Fibroblast of gingiva (primary cell): ENCODE results near the gene LRRC25.
"Not testable (repeated sequence)": the region's sequence is repeated elsewhere in the genome, so short reads cannot be mapped to it uniquely, and the experiment has no call there.

Source experiments
- DNase-seq: peaks from one replicate; pipeline ENCODE4 v3.0.0-alpha.2; 2011; ENCODE audit warnings: low read depth

The LRRC25 gene

GRCh38 chr19:18379803-18380747, 17.3 kb downstream of the LRRC25 start:
- peak; percentile 74 for DNase-seq

GRCh38 chr19:18377026-18377425, 20.4 kb downstream of the LRRC25 start:
- DNase-seq = no peak

DNA sequence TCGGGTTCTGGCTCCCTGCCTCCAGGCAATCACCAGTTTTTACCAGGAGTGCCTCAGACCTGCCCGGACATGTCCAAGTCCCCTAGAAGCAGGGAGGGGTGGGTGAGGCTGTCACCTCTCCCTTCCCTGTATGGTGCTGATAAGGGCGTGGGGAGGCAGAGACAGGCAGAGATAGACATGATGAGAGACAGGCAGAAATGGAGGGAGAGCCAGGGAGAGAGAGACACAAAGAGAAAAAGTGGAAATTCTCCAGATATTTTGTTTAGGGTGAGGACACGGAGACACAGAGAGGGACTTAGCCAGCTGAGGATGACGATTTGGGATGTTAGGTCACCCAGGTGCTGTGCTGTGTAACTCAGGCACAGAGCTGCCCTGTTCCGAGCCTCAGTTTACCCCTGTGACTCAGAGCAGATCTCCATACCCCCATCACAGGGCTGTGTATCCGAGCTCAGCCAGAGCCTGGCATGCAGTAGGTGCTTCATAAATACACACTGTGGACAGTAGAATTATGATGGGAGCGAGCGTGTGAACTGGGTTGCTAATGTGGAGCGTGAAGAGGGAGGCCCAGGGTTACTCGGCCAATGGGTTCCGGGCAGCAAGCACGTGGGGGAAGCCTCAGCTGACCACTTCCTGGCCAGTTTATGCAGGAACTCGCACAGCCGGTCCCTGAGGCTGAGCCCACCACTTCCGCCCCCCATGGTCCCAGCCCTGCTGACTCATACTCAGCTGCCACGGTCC, 23.4 kb downstream of the LRRC25 start:
- peak; percentile 94 for DNase-seq

- no peak for DNase-seq
Measured at GRCh38 chr19:18373407-18373891, 24.0 kb downstream of the LRRC25 start.

DNA sequence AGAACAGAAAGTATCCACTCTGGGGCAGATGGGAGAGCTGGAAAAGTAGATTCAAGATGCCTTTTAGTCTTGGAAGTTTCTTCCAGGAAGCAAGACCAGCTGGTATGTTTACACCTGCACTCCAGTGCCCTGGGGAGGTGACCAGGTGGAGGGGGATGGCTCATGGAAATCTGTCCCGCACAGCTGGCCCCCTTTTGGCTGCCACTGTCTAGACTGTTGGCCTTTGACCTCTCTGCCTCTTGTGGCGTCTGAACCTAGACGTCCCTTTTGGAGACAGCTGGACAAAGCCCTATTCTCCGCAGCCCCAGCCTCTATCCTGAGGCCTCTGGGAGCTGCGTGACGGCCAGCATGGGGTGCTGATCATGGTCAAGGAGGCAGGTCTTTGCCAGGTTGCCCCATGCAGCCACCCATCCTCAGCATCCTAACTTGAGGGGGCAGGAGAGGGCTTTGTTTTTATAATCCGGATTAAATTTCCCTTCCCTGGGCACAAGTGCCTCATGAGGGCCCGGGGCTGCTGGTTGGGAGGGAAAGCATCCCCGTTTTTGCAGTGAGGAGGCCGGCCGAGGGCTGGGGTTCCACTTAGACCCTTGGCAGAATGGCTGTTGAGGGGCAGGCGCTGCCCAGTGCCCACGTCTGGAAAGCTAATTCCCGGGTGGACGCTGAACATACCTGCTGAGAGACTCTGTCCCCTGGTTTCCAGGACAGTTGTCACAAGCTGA, 28.8 kb downstream of the LRRC25 start:
- DNase-seq = no peak

- no peak for DNase-seq
Measured at GRCh38 chr19:18366021-18366435, 31.4 kb downstream of the LRRC25 start.

DNA sequence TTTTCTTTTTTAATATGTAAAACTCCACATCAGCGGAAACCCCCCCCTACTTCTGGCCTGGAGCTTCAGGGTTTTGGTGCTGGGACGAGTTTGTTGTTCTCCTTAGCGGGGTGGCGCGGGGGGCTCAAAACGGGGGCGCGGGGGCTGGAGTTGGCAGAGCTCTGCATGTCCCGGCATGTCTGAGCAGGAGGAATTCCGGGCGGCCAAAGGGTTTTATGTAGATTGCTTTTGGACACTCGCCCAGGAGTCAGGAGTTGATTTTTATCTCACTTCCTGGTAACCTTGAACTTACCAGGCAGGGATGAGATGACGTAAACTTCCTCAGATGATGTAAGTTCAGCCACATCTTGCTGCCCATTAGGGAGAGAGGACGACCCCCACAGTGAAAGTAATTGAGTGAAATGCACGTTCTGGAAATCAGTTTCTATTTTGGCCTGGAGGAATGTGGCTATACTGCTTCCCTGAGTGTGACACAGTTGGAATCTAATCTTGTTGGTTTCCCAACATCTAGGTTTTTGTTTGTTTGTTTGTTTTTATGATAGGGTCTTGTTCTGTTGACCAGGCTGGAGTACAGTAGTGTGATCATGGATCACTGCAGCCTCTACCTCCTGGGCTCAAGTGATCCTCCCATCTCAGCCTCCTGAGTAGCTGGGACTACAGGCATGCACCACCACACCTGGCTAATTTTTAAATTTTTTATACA, 32.4 kb downstream of the LRRC25 start:
- peak; percentile 89 for DNase-seq

- DNase-seq = not testable (repeated sequence)
Measured at GRCh38 chr19:18364277-18364825, 33.1 kb downstream of the LRRC25 start.

DNA sequence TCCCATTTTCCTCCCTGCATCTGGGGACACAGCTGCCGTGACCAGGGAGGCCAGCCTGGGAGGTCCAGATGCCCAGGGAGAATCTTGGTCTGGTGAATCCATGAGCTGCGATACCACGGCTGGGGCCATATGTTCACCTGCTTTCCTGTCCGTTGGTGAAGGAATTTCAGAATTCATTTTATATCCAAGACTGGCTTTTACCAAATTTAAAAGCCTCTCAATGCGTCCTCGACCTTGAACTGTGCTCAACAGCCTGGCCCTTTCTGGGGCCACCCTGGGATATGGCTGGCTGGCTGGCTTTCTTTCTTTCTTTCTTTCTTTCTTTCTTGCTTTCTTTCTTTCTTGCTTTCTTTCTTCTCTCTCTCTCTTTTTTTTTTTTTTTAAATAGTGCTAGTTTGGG, 33.6 kb downstream of the LRRC25 start:
- no peak for DNase-seq

- DNase-seq = no peak
Measured at GRCh38 chr19:18362934-18363542, 34.4 kb downstream of the LRRC25 start.

- DNase-seq = no peak
Measured at GRCh38 chr19:18361646-18362045, 35.8 kb downstream of the LRRC25 start.

- DNase-seq = no peak
Measured at GRCh38 chr19:18357041-18357440, 40.4 kb downstream of the LRRC25 start.

DNA sequence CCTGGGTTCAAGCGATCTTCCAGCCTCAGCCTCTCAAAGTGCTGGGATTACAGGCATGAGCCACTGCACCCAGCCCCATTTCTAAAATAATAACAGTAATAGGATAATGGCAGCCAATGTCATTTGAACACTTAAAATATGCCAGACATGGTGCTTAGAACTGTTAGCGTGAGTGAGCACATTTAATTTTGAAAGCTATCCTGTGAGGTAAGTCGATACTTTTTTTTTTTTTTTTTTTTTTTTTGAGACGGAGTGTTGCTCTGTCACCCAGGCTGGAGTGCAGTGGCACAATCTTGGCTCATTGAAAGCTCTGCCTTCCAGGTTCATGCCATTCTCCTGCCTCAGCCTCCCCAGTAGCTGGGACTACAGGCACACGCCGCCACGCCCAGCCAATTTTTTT, 42.7 kb downstream of the LRRC25 start:
- not testable (repeated sequence) for DNase-seq

DNA sequence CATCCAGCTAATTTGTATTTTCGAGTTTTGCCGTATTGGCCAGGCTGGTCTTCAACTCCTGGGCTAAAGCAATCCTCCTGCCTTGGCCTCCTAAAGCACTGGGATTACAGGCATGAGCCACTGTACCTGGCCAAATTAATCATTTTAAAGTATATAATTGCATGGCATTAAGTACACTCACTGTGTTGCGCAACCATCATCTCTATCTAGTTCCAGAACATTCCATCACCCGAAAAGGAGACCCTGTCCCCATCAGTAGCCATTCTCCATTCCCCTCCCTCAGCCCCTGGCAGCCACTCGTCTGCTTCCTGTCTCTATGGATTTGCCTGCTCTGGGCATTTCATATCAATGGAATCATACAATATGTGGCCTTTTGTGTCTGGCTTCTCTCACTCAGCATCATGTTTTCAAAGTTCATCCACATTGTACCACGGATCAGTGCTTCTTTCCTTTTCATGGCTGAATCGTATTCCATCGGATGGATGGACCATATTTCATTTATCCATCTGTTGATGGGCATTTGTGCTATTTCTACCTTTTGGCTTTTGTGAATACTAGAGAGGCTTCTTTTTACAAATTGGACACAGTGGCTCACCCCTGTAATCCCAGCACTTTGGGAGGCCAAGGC, 43.9 kb downstream of the LRRC25 start:
- no peak for DNase-seq

- no peak for DNase-seq
Measured at GRCh38 chr19:18351544-18351943, 45.9 kb downstream of the LRRC25 start.

GRCh38 chr19:18350490-18350889, 46.9 kb downstream of the LRRC25 start:
- DNase-seq = no peak

DNA sequence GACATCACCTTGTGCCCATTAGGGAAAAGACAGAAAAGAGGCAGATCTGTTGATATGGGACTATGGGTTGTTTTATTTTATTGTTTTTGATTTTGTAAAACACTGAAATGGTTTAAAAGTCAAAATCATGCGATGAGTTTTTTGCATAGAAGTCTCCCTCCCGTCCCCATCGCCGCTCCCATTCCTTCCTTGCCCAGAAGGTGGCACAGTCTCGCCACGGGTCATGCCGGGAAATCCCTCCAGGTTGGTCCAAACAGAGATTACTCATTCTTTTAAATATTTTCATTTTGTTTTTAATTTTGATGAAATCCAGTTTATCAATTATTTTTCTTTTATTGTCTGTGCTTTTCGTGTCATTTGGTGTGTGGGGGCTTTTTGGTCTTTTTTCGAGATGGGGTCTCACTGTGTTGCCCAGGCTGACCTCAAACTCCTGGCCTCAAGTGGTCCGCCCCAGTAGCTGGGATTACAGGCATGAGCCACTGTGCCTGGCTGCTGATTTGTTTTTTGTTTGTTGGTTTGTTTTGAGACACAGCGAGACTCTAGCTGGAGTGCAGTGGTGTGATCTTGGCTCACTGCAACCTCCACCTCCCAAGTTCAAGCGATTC, 47.8 kb downstream of the LRRC25 start:
- peak; percentile 40 for DNase-seq

- DNase-seq = not testable (repeated sequence)
Measured at GRCh38 chr19:18348818-18349339, 48.5 kb downstream of the LRRC25 start.

- DNase-seq = no peak
Measured at GRCh38 chr19:18348171-18348570, 49.3 kb downstream of the LRRC25 start.

DNA sequence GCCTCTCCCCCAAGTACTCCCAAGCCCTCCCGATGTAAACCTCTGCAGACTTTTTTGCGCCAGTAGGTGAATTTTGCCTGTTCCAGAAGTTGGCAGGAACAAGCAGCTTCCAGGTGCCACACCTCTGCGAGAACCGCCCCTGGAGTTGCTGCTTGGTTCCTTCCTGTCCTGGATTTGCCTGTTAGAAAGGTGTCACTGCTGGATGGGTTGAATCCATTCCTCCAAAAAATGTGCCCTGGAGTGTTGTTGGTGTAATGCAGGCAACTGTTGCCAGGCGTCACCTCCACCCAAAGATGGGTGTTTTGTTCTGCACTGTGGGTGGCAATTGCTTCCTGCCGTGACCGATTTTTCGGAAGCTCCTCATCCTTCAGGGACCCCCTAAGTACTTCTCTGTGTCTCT, 51.3 kb downstream of the LRRC25 start:
- no peak for DNase-seq
